Esophagus (tissue), 2 donors: ENCODE results near the gene HKDC1. TPM values are rescaled to one million over a fixed set of nuclear protein-coding genes. Genes with fewer than 3 reads are reported as not detected.

Source experiments
- H3K27ac ChIP-seq, 2 donors: one replicate each; pipeline ENCODE4 v1.5.1; 2013; ENCODE audit warnings: low read depth in 2 of 2, mild to moderate bottlenecking in 2 of 2, inconsistent platforms in 1 of 2, low read length in 1 of 2, moderate library complexity in 1 of 2
- H3K27me3 ChIP-seq, 2 donors: one replicate each; pipeline ENCODE4 v1.6.1; 2013; ENCODE audit warnings: low read length in 2 of 2, control low read depth in 1 of 2, mild to moderate bottlenecking in 1 of 2; ENCODE audit not compliant: insufficient read depth in 2 of 2, control insufficient read depth in 1 of 2
- H3K36me3 ChIP-seq, 2 donors: one replicate each; pipeline ENCODE4 v1.6.1; 2013; ENCODE audit warnings: low read length in 1 of 2; ENCODE audit not compliant: control insufficient read depth in 2 of 2, insufficient read depth in 2 of 2
- H3K4me1 ChIP-seq, 2 donors: one replicate each; pipeline ENCODE4 v1.6.1; 2013; ENCODE audit warnings: low read length in 1 of 2; ENCODE audit not compliant: control insufficient read depth in 2 of 2, insufficient read depth in 2 of 2
- H3K4me3 ChIP-seq, 2 donors: one replicate each; pipeline ENCODE4 v1.5.1; 2013; ENCODE audit warnings: low read length in 2 of 2, mild to moderate bottlenecking in 2 of 2, low read depth in 1 of 2, moderate library complexity in 1 of 2
- H3K9me3 ChIP-seq, 2 donors: one replicate each; pipeline ENCODE4 v1.6.1; 2013; ENCODE audit warnings: mild to moderate bottlenecking in 2 of 2, low read depth in 1 of 2, low read length in 1 of 2, moderate library complexity in 1 of 2; ENCODE audit not compliant: control insufficient read depth in 2 of 2, insufficient read depth in 1 of 2
- WGBS, 2 donors: extraction: QIAGEN DNeasy Blood & Tissue Kit; methylation state at CpG; one replicate each; pipeline ENCODE4 v1.1.7; 2013; 5-methylcytosine and 5-hydroxymethylcytosine counted together
- polyA plus RNA-seq, 2 donors: library from polyadenylated mRNA; stranded (reverse); fragments of 200-250 nt; gene quantifications; one replicate each; pipeline ENCODE4 v1.2.3, GENCODE V29; 2013
- donor health status: healthy with polysubstance abuse.
- donor health status: Bipolar disorder and iron deficiency.

Gene HKDC1
- polyA plus RNA-seq, 2 donors: 0.12 TPM

DNA sequence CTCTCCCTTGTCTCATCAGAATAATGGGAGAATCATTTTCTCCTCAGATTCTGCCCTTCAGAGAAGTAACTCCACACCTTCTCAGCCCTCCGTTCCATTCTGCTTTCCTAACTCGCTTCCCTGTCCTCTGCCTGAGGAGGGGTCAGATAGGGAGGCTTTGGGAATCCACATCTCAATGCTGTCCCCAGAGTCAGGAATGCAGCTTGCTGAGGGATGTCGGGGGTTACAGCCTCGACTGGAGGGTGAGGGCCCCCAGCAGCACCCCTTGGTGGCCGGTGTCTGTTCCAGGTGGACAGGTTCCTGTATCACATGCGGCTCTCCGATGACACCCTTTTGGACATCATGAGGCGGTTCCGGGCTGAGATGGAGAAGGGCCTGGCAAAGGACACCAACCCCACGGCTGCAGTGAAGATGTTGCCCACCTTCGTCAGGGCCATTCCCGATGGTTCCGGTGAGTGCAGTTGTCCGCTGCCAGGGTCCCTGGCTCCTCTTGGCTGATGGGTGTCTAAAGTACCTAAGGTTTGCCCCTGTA lies 6.9 kb downstream of the HKDC1 start:
- WGBS, 2 donors: 86 to 88% methylated on average over 14 of the region's 14 CpGs

DNA sequence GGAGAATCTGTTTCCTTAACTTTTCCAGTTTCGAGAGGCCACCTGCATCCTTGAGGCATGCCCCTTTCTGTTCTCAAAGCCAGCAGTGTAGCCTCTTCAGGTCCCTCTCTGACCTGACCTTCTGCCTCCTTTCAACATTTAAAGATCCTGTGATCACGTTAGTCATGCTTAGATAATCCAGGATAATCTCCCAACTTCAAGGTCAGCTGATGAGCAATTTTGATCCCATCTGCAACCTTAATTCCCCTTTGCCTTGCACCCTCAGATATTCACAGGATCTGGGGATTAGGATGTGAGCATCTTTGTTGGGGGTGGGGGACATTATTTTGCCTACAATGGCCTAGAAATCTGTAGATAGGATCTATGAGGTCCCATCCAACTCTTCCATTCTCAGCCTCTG lies 8.0 kb downstream of the HKDC1 start:
- H3K4me3 ChIP-seq: no peak overlapping the region
- no peaks in the 10 kb centered on the region for H3K9me3 ChIP-seq
- H3K4me1 ChIP-seq: peaks cover 0 to 5% of the 10 kb centered on the region in 2 donors
- WGBS, 2 donors: 51 to 78% methylated on average over 2 of the region's 2 CpGs
- no peaks in the 10 kb centered on the region for H3K27me3 ChIP-seq
- H3K36me3 ChIP-seq: no peaks in the 10 kb centered on the region
- H3K27ac ChIP-seq: no peak overlapping the region

More for the DNA sequence above, 6.9 kb downstream of the HKDC1 start:
- H3K27me3 ChIP-seq: no peaks in the 10 kb centered on the region
- no peaks in the 10 kb centered on the region for H3K36me3 ChIP-seq
- no peaks in the 10 kb centered on the region for H3K9me3 ChIP-seq
- peaks cover 0 to 3% of the 10 kb centered on the region in 2 donors for H3K4me1 ChIP-seq
- H3K27ac ChIP-seq: no peak overlapping the region
- no peak overlapping the region for H3K4me3 ChIP-seq

DNA sequence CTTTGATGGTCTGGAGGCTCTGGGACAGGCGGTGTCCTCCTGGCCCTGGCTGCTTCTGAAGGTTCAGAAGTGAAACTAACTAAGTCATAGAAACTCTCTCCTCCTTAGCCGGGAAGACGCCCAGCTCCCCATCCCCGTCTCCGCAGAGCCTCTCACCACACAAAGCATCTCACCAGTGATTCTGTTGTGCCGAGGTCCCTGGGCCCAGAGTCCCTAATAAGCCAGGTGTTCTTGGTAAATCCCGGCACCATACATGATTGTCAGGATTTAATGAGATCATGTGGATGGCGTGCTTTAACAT lies 9.4 kb downstream of the HKDC1 start:
- no peaks in the 10 kb centered on the region for H3K27me3 ChIP-seq
- peaks cover 0 to 5% of the 10 kb centered on the region in 2 donors for H3K4me1 ChIP-seq
- H3K27ac ChIP-seq: peak overlapping the region in 1 of 2 donors; percentile 70
- no peak overlapping the region for H3K4me3 ChIP-seq
- WGBS, 2 donors: 73 to 74% methylated on average over 8 of the region's 8 CpGs
- H3K9me3 ChIP-seq: no peaks in the 10 kb centered on the region
- no peaks in the 10 kb centered on the region for H3K36me3 ChIP-seq

DNA sequence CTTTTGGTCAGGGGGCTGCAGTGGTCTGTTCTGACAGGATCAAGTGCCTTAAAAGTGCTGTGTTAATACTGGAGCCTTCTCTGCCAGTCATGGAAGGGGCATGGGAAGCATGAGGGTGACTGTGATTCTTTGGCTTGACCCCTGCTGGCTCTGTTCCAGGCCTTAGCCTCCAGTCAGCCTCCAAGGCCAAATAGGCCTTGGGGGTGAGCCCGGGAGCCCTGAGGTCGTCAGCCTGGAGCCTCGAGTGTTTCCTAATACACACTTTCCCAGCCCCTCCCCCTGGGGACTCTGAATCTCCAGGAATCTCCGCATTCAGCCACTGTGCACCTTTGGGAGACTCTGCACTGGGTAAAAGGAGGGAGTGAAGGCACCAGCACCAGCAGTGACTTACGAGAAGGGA lies 10.0 kb downstream of the HKDC1 start:
- Histone ChIP-seq H3K4me3 (no peak overlapping the region), H3K27me3 (no peaks in the 10 kb centered on the region), H3K4me1 (peaks cover 0 to 5% of the 10 kb centered on the region in 2 donors), H3K9me3 (no peaks in the 10 kb centered on the region), H3K36me3 (no peaks in the 10 kb centered on the region), H3K27ac (no peak overlapping the region)
- 64 to 65% methylated on average over 5 of the region's 5 CpGs for WGBS, 2 donors

DNA sequence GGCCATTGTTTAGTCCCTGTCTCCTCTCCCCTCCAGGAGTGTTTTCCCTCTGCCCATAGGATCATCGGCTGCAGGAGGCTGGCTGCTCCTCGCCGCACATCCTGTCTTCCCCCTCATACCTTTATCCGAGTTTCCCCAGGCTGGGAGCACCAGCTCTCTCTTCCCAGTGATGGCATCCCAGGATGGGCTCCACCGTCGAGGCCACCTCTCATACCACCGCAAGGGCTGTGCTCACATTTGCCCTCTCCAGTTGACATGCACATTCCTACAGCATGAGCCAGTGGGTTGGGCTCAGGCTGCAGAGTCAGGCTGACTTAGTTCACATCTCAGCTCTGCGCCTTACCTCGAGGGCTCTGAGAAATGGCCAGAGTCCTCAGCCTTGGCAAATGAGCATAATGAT lies 12.1 kb downstream of the HKDC1 start:
- WGBS, 2 donors: 73 to 77% methylated on average over 9 of the region's 9 CpGs
- no peaks in the 10 kb centered on the region for H3K27me3 ChIP-seq
- H3K9me3 ChIP-seq: no peaks in the 10 kb centered on the region
- no peak overlapping the region for H3K4me3 ChIP-seq
- H3K36me3 ChIP-seq: no peaks in the 10 kb centered on the region
- H3K4me1 ChIP-seq: peaks cover 0 to 5% of the 10 kb centered on the region in 2 donors
- no peak overlapping the region for H3K27ac ChIP-seq

DNA sequence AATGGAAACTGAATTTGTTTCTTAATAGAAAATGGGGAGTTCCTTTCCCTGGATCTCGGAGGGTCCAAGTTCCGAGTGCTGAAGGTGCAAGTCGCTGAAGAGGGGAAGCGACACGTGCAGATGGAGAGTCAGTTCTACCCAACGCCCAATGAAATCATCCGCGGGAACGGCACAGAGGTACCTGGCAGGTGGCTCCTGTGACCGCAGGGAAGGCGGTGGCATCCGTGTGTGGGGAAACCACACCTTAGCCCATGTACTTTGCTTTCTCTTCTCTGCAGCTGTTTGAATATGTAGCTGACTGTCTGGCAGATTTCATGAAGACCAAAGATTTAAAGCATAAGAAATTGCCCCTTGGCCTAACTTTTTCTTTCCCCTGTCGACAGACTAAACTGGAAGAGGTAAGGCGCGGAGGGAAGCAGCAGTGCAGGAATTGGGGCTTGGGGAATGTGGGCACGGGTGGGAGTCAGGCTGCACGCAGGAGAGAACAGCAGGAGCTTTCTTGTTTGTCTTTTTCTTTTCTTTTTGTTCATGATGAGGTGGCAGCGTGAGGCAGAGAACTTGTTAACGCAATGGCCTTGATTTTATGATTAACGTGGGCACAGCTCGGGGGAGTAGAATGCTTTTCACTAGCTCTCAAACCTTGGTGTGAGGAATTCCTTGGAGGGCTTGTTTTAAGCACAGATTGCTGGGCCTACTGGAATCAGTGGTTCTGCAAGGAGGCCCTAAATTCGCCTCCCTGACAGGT lies 12.8 kb downstream of the HKDC1 start:
- H3K4me3 ChIP-seq: no peak overlapping the region
- peaks cover 0 to 5% of the 10 kb centered on the region in 2 donors for H3K4me1 ChIP-seq
- H3K36me3 ChIP-seq: no peaks in the 10 kb centered on the region
- no peaks in the 10 kb centered on the region for H3K27me3 ChIP-seq
- WGBS, 2 donors: 74 to 86% methylated on average over 22 of the region's 22 CpGs
- H3K9me3 ChIP-seq: no peaks in the 10 kb centered on the region
- no peak overlapping the region for H3K27ac ChIP-seq

DNA sequence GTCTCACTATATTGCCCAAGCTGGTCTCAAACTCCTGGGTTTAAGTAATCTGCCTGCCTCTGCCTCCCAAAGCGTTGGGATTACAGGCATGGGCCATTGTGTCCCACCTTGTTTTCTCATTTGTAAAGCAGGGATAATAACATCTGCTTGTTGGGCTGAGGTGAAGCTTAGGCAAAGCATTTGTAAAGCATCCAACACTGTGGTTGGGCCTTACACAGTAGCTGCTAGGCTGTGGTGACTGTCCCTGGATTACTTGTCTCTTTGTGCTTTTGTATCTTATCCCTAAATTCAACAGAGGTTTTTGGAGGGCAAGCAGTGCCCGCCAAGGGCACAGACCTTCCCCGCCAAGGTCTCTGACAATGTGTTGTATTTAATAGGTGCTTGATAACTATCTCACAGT lies 14.3 kb downstream of the HKDC1 start:
- no peaks in the 10 kb centered on the region for H3K36me3 ChIP-seq
- peaks cover 0 to 5% of the 10 kb centered on the region in 2 donors for H3K4me1 ChIP-seq
- no peak overlapping the region for H3K27ac ChIP-seq
- 92 to 98% methylated on average over 3 of the region's 3 CpGs for WGBS, 2 donors
- no peak overlapping the region for H3K4me3 ChIP-seq
- no peaks in the 10 kb centered on the region for H3K27me3 ChIP-seq
- H3K9me3 ChIP-seq: no peaks in the 10 kb centered on the region

DNA sequence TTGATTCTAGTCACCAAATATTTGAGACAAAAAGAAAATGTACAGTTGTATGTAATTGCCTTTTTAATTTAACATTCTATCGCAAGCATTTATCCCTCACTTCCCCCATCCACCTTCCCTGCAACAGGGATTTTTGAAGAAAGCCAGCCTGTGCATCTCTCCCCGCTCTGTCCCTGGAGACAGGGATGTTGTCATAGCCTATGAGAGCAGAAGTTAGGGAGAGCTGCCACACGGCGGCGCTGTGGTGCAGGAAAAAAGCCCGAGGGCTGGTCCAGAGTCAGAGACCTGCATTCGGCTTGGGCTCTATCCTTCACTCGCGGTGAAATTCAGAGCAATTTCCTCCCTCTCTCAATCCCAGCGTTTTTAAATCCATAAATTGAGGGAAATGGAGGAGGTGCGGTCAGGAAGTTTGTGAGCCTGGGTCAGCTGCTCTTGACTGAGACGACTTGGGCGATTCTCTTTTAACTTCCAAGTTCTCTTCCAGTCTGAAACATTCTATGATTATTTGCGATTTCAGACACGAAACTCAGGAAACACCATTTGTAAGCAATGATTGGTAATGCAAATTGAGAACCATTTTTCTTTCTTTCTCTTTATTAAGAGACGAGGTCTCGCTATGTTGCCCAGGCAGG lies 17.5 kb downstream of the HKDC1 start:
- 21 to 23% methylated on average over 17 of the region's 17 CpGs for WGBS, 2 donors
- no peaks in the 10 kb centered on the region for H3K9me3 ChIP-seq
- H3K27ac ChIP-seq: no peak overlapping the region
- no peaks in the 10 kb centered on the region for H3K27me3 ChIP-seq
- H3K4me3 ChIP-seq: no peak overlapping the region
- peaks cover 0 to 7% of the 10 kb centered on the region in 2 donors for H3K4me1 ChIP-seq
- H3K36me3 ChIP-seq: no peaks in the 10 kb centered on the region

DNA sequence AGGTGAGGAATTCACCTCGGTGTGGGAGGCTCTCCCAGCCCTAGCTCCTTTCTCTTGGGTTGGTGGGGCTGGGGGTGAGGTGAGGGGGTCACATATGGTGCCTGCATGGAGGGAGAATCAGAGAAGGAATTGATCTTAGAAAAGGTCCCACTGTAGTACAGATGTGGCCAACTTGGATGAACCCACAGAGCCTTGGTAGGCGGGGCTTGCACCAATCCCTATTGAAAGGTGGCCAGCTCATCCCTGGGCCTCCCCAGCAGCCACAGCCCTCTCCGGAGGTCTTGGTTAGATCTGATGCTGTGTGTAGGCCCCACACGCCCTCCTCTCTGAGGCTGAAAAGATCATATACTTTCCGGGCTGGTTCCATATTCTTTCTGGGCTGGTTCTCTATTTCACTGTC lies 19.0 kb downstream of the HKDC1 start:
- H3K4me1 ChIP-seq: peaks cover 0 to 7% of the 10 kb centered on the region in 2 donors
- H3K9me3 ChIP-seq: no peaks in the 10 kb centered on the region
- no peak overlapping the region for H3K27ac ChIP-seq
- H3K27me3 ChIP-seq: no peaks in the 10 kb centered on the region
- 81 to 82% methylated on average over 5 of the region's 5 CpGs for WGBS, 2 donors
- H3K4me3 ChIP-seq: no peak overlapping the region
- no peaks in the 10 kb centered on the region for H3K36me3 ChIP-seq
